ENCODE measurements around the gene ZGRF1.
A peak's percentile ranks its signal among the peaks of the same experiment; 100 is the strongest.
"Not testable (repeated sequence)": the region's sequence is repeated elsewhere in the genome, so short reads cannot be mapped to it uniquely, and the experiment has no call there.

Gene ZGRF1

GRCh38 chr4:112633477-112634235, 3.1 kb downstream of the ZGRF1 start:
- peak; percentile 24 for DNase-seq

- no peak for DNase-seq
These were observed 10.5 kb downstream of the ZGRF1 start for GRCh38 chr4:112626228-112626627.

GRCh38 chr4:112616984-112617383, 19.7 kb downstream of the ZGRF1 start:
- DNase-seq = no peak

GRCh38 chr4:112612814-112613213, 23.9 kb downstream of the ZGRF1 start:
- DNase-seq = not testable (repeated sequence)

- DNase-seq = peak; percentile 62
These were observed 32.1 kb downstream of the ZGRF1 start for GRCh38 chr4:112604589-112604988.

- no peak for DNase-seq
These were observed 41.7 kb downstream of the ZGRF1 start for GRCh38 chr4:112594993-112595392.

- DNase-seq = no peak
These were observed 43.1 kb downstream of the ZGRF1 start for GRCh38 chr4:112593438-112594133.

GRCh38 chr4:112592717-112593116, 44.0 kb downstream of the ZGRF1 start:
- DNase-seq = no peak

- DNase-seq = no peak
These were observed 45.1 kb downstream of the ZGRF1 start for GRCh38 chr4:112591593-112591992.

GRCh38 chr4:112589206-112589605, 47.5 kb downstream of the ZGRF1 start:
- no peak for DNase-seq

- peak; percentile 21 for DNase-seq
These were observed 50.6 kb downstream of the ZGRF1 start for GRCh38 chr4:112585977-112586736.

- DNase-seq = no peak
These were observed 69.2 kb downstream of the ZGRF1 start for GRCh38 chr4:112567536-112567935.

GRCh38 chr4:112564706-112565270, 71.9 kb downstream of the ZGRF1 start:
- no peak for DNase-seq

GRCh38 chr4:112563431-112564200, 73.1 kb downstream of the ZGRF1 start:
- peak; percentile 93 for DNase-seq

GRCh38 chr4:112562254-112562879, 74.3 kb downstream of the ZGRF1 start:
- no peak for DNase-seq

GRCh38 chr4:112560084-112560483, 76.6 kb downstream of the ZGRF1 start:
- DNase-seq = no peak

GRCh38 chr4:112559053-112559452, 77.7 kb downstream of the ZGRF1 start:
- no peak for DNase-seq

GRCh38 chr4:112557676-112558411, 78.9 kb downstream of the ZGRF1 start:
- DNase-seq = no peak

GRCh38 chr4:112554271-112554670, 82.4 kb downstream of the ZGRF1 start:
- DNase-seq = not testable (repeated sequence)

- no peak for DNase-seq
These were observed 84.0 kb downstream of the ZGRF1 start for GRCh38 chr4:112552668-112553067.

GRCh38 chr4:112550728-112551127, 86.0 kb downstream of the ZGRF1 start:
- DNase-seq = no peak
